Astrocyte of the hippocampus (primary cell): Measurements from ENCODE around the gene GRK7.

ENCODE experiments used
- DNase-seq: peaks from one replicate; pipeline ENCODE4 v3.0.0; 2011; ENCODE audit warnings: low read depth, low spot score

GRK7 gene, protein sequence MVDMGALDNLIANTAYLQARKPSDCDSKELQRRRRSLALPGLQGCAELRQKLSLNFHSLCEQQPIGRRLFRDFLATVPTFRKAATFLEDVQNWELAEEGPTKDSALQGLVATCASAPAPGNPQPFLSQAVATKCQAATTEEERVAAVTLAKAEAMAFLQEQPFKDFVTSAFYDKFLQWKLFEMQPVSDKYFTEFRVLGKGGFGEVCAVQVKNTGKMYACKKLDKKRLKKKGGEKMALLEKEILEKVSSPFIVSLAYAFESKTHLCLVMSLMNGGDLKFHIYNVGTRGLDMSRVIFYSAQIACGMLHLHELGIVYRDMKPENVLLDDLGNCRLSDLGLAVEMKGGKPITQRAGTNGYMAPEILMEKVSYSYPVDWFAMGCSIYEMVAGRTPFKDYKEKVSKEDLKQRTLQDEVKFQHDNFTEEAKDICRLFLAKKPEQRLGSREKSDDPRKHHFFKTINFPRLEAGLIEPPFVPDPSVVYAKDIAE (N-terminal part only)

DNA sequence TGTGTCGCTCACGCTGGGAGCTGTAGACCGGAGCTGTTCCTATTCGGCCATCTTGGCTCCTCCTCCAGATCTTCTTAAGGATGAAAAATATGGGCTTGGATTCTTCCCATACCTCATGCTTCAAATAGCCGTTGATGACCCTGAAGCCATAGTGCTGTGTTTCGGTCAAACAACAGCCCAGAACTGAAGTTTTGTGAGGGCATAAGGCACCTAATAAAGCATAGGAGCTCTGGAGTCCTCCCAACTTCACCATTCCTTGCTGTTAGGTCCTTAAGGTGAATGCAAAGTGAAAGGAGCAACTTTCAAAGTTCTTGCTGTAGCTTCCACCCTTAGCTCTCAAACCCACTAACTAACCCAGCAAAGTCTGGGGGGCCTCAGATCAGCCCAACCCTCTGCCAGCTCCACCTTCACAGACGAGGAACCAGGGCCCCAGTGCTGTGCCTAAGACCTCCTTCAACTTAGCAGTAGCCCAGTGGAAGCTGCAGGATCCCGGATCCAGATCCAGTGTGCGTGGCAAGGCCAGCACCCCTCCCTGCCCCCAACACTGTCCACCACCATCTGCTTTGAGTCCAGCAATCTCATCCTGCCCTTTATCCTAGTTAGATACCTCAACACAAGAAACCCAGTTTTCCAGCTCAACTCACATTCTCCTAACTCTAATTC lies at the start of gene GRK7:
Gene GRK7, plus strand, starts transcription at position 321 of the 663 bp plus-strand sequence. CDS start 14,877 bp downstream, outside the sequence.
- DNase-seq = no peak

DNA sequence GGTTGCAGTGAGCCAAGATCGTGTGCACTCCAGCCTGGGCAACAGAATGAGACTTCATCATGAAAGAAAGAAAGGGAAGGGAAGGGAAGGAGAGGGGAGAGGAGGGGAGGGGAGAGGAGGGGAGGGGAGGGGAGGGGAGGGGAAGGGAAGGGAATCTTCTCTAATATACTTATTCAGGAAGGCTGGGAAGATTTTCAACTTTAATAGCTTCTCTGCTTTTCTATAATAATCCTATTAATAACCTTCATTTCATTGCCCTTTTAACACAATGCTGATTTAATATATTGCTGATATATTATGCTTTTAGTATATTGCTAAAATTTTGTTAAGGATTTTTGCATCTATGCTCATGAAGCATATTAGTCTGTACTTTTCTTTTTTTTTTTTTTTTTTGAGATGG lies 48.5 kb upstream of the GRK7 start:
- DNase-seq = no peak

DNA sequence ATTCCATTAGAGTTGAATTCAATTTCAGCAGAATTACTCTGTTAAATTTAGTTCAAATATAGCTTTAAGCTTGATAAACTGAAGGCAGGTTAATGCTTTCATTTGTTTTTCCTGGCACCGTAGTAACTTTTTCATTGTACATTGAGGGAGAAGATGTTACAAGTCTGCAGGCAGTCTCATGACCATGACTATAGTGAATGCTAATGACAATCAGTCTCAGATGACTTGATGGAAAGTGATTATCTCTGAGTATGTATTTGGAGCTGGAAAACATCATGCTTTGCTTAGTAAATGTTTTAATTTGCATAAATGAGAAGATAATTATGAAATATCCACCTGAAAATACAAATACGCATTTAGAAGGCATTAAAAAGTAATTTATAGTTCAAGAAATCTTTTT lies 41.1 kb upstream of the GRK7 start:
- no peak for DNase-seq

DNA sequence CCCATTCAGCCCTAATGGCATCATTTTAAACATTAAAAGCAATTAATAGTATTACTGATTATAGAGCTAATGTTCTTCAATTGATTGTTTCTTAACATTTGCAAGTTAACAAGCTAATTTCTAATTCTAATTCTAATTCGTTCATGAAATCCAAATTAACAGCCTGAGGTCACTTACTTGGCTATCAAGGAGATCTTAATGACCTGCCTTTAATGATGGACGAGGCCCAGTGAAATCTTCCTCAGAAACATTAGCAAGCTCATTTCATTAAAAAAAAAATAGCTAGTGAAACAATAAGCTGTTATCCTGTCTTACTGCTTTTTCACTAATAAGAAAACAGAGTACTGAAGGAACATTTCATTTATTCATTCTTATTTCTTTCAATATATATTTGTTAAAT lies 40.6 kb upstream of the GRK7 start:
- no peak for DNase-seq

DNA sequence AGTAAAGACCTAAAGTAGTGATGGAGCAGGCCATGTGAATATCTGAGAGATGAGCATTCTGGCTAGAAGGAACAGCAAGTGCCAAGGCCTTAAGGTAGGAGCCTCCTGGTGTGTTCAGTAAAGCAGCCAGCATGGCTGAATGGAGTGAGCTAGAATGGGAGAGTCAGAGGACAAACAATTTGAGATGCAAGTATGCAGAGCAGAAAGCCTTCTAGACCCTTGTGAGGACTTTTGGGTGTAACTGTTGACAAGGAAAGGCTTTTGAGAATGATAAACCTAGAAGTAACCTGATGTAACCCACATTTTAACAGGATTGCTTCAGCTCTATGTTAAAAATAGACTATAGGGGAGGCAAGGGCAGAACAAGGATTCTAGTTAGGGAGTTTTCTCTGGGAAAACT lies 40.0 kb upstream of the GRK7 start:
- no peak for DNase-seq

DNA sequence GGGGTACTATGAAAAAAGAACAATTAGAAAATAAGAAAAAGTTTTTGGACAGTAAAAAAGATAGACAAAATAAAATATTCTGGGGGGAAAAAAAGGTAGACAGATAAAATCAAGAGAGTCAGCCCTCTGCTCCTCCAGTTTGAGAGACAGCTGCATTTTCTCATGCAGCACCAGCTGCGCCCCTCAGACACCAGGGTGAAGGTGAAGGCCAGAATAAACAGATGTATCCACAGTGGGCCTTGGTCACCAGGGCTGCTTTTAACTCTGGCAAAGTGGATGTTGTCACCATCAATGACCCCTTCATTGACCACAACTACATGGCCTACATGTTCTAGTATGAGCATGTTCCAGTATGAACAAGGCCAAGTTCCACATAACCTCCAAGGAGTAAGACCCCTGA lies 39.0 kb upstream of the GRK7 start:
- DNase-seq = no peak

DNA sequence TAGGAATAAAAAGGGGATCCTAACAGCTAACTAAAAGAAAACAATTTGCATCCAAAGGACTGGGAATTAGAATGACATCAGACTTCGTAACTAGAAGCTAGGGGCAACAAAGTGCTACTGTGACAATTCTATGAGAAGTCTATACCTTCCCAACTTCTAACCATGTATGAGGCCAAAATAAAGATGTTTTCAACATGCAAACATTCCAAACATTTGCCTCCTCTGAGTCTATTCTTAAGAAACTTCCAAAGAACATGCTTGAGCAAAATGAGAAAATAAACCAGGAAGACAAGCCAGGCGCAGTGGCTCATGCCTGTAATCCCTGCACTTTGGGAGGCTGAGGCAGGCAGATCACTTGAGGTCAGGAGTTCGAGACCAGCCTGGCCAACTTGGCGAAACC lies 38.2 kb upstream of the GRK7 start:
- peak; percentile 26 for DNase-seq

DNA sequence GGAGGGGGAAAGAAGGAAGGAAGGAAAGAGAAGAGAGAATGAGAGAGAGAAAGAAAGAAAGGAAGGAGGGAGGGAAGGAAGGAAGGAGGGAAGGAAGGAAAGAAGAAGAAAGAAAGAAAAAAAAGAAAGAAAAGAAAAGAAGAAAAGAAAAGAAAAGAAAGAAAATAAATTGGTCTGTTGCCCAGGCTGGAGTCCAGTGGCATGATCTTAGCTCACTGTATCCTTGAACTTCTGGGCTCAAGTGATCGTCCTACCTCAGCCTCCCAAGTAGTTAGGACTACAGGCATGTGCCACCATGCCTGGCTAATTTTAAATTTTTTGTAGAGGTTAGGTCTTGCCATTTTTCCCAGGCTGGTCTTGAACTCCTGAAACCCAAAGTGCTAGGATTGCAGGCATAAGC lies 36.7 kb upstream of the GRK7 start:
- no peak for DNase-seq

DNA sequence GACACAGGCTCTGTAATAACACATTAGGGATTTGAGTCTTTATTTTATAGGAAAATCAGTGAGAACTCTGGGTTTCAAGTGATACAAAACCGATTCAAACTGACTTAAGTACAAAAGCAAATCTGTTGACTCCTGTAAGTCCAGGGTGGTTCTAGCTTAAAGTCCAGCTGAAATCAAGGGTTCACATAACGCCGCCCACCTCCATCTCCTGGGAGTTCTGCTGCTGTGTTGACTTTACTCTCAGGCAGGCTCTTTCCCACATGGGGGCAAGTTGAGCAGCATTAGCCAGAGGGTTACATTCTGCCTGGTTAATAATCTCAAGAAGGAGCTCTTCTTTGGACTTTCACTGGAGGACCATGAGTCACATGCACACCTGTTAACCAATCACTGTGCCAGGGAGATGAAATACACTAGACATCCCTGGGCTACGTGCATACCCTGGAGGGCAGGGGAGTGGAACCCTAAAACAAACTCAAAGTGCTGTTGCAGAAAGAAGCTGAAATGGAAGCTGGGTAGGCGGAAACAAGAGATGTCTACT lies 34.8 kb upstream of the GRK7 start:
- no peak for DNase-seq

DNA sequence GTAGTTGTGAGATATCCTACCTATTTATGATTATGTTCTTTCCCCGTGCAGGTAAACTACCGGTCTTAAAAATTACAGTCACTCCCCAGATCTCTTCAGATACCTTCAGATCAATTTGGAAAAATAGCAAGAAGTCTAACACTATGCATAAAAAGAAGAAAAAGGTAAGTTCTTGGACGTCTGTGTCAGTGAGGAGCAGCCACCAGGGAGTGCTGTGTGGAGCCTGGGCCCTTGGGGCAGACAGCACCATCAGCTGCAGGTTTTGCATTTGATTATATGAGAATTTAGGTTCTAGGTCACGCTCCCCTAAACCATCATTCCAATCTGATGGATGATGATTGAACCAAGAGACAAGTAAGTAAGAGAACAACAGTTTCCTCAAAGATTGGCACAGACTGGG lies 34.0 kb upstream of the GRK7 start:
- no peak for DNase-seq

DNA sequence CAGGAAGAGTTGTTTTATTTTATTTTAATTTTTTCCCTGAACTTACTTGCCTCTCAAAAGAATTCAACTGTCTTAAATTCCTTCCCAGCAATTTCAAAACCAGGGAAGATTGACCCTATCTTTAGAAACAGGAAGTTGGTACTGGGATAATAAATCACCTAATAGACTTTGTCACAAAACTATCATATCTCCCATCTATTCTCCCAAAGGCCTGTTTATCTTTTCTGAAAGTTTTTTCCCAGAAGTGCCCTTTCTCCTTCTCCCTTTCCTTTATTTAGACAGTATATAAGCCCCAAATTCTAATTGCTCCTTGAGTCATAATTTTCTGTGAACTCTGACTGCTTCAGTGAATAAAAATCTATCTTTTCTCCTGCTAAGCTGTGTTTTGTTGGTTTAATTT lies 28.0 kb upstream of the GRK7 start:
- no peak for DNase-seq

DNA sequence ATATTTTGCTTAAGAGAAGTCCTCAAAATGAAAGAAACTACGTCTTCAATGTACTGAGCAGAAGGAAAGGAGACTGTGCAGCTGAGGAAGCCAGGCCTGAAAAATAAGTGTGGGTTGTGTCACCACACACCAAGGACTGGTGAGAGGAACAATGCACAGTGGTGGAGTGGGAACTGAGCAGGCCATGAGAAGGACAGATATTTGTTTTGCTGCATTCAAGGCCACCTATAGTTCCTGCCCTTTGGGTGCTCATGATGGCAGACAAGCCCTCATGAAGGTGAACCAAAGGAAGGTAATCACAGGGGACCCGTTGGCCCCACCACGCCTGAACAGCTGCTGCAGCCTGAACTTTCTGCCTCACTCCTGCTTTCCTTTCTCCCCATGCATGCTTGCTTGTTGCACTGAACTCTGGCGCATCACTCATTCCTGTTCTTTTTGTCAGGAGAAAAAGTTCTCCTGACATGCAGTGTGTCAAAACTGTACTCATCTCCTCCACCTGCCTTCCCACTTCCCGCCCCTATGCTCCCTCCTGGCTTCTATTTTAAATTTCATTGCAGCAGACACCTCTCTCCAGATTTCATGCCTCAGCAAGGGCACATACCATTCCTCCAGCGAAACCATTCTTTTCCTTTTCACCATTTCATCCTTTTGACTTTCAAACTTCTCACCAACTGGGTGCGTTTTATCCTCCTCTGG lies 27.3 kb upstream of the GRK7 start:
- no peak for DNase-seq

DNA sequence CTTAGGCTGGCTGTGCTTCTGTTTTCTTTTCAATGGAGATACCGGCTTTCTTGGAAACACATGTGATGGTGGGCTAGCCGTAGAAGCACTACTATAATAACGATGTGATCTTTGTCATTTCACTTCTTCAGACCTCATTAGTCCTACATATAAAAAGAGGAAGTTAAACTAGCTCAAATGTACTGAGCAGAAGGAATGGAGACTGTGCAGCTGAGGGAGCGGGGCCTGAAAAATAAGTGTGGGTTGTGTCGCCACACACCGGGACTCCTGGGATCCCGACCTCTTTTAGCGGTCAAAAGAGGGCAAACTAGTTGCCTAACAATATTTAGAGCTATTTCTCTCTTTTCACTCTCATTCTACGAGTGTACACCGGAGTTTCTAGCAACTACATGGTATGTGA lies 26.1 kb upstream of the GRK7 start:
- no peak for DNase-seq

DNA sequence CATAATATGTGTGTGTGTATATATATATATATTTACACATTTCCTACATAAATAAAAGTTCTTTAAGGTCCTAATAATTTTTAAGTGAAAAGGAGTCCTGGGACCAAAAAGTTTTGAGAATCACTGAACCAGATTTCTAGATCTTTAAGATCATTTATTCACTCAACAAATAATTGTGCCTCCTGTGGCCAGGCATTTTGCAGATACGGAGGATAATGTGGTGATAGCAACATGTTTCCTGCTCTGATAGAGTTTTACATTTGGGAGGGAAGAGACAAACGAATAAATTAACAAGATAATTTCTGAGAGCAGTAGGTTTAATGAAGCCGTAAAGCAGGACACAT lies 25.6 kb upstream of the GRK7 start:
- DNase-seq = no peak

DNA sequence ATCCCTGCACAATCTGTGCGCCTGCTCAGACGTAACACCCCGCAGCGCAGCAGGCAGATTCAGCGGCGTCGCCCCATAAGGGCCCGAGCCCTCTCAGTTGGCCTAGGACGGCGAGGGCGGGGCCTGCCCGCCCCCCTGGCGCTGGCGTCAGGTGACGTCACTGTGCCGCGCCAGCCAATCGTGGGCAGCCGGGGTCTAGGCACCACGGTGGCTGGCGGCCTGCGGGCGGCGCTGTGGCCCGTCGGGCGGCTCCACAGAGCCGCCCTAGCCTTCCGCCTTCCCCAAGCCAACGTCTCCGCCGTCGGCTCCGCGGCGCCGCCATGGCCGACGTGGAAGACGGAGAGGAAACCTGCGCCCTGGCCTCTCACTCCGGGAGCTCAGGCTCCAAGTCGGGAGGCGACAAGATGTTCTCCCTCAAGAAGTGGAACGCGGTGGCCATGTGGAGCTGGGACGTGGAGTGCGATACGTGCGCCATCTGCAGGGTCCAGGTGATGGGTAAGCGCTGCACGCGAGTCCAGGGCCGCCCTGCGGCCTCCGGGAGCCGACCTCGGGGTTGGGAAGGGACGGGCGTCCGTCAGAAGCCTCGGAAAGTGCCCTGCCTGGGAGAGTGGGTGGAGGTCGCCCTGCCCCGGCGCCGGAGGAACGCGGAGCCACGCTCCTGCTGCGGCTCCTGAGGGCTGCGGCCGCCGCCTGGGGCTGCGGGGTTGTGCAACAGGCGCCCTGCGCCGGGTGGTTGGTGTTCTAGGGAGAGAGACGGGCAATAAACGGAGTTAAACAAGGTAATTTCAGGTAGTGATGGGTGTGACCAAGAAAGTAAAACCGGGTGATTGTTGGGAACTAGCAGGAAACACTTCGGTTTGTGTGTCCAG lies 25.0 kb upstream of the GRK7 start, which contains the start of gene RNF7:
Gene RNF7, plus strand, starts transcription at position 277 of the 869 bp plus-strand sequence. Its CDS starts 44 bp downstream, at position 321.
- DNase-seq = peak; percentile 99

DNA sequence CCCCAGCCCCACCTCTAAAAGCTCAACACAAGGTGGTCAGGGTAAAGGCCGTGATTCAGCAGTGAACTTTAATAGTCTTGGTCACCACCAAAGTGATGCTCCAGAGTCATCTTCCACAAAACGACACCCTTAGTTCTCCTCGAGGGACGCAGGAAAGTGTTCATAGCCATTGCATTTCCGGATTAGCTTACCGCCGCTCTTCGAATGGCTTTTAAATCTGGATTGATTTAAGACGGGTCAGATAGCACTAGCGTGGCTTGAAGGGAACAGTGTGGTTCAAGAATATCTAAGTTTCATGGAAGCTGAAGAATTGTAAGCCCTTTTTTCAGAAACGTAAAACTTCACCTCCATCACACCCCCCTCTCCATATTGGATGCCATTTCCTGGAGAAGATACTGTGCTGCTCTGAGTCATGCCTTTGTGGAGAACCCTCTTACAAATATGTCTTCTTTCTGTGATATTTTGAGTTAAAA lies 24.3 kb upstream of the GRK7 start:
- DNase-seq = peak; percentile 60

DNA sequence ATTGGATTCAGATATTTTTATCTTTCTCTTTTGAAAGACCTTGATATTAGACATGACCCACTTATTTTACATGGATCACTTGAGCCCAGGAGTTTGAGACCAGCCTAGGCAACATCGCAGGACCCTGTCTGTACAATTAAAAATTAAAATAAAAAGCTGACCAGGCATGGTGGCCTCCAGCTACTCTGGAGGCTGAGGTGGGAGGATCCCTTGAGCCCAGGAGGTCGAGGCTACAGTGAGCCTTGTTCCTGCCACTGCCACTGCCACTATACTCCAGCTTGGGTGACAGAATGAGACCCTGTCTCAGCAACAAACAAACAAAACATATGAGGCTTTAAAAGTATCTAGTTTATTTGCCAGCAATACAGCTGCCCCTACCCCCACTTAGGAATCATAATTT lies 23.5 kb upstream of the GRK7 start:
- no peak for DNase-seq

DNA sequence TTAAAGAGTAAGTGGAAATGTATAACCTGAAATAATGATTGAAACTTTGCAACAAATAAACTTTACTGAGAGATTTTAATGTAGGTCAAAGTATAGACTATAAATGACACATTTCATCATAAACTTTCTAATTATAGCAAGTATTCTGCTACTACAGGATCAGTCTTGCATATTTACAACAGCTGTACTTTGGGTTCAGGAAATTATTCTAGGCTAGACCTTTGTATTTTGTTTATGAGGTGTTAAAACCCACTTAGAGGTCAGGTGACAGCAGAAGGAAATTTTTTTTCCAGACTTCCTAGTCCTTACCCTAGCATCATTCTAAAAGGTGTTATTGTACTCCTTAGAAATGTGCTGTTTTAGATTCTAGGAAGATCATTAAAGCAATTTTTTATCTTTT lies 22.9 kb upstream of the GRK7 start:
- DNase-seq = no peak

DNA sequence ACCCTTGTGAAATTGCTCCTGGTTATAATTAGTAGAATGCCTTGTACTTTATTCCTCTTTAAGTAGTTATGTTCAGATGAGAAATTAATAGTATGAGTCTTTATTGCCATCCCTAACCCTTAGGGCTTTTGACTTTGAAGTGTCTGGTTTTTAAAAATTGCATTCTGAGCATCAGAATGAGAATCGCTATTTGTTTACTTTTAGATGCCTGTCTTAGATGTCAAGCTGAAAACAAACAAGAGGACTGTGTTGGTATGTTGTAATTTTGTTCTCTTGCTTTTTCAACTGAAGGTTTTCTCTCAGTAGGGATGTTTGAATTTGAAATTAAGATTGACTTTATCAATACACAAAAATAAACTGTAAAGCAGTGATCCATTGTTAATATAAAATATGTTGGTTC lies 19.9 kb upstream of the GRK7 start:
- DNase-seq = no peak

DNA sequence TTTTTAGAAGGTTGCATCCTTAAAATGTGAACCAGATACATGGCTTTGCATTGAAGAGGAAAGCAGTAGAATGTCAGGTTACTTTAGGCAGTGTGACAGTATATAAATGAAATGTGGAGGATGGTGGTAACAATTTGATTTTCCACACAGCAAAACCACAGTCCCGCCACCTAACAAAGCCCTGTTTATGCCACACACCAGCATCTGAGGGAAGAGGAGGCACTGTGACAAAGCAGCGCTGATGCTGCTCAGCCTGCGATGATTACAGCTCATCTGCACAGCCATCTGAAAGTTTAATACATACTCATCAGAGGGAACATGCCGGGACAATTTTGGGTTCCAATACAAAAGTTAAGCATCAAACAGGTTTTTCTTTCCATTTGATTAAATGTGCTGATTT lies 16.2 kb upstream of the GRK7 start:
- DNase-seq = peak; percentile 35

DNA sequence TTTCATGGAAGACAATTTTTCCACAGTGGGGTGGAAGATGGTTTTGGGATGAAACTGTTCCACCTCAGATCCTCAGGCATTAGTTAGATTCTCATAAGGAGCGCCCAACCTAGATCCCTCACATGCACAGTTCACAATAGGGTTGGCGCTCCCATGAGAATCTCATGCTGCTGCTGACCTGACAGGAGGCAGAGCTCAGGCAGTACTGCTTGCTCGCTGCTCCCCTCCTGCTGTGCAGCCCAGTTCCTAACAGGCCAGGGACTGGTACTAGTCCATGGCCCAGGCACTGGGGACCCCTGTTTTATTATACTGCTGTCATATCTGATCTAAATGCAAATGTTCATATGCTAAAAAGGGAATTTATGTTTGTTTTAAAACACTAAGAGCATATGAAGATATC lies 9.8 kb upstream of the GRK7 start:
- DNase-seq = no peak
